Brain microvascular endothelial cell (primary cell): ENCODE data around the gene ASCL5.
A peak's percentile ranks its signal among the peaks of the same experiment; 100 is the strongest.

Source experiments
- DNase-seq: peaks from one replicate; pipeline ENCODE4 v3.0.0-alpha.2; 2020
- H3K27ac ChIP-seq: fragments of 250-450 bp; sonication (Bioruptor Pico); 2 replicates; pipeline ENCODE4 v1.5.1; 2020; ENCODE audit warnings: mild to moderate bottlenecking, moderate library complexity
- H3K27me3 ChIP-seq: fragments of 250-450 bp; sonication (Bioruptor Pico); replicated peaks from 2 replicates; pipeline ENCODE4 v1.5.1; 2020; ENCODE audit warnings: mild to moderate bottlenecking
- H3K36me3 ChIP-seq: fragments of 250-450 bp; sonication (Bioruptor Pico); replicated peaks from 2 replicates; pipeline ENCODE4 v1.5.1; 2020; ENCODE audit warnings: mild to moderate bottlenecking
- H3K4me3 ChIP-seq: 2 replicates; pipeline ENCODE4 v1.5.1; 2011; ENCODE audit warnings: low read depth, mild to moderate bottlenecking, control low read depth, low read length, moderate library complexity
- CTCF ChIP-seq: IDR thresholded peaks from 2 replicates; pipeline ENCODE4 v1.5.1; 2011; ENCODE audit warnings: low read depth, mild to moderate bottlenecking, moderate library complexity, low read length, control low read depth, inconsistent platforms; ENCODE audit errors: missing control alignments
- in situ Hi-C: cut with HindIII; loops from 2 replicates; pipeline ENCODE4 v1.10.0; 2017; ENCODE audit warnings: low sequenced_read_pairs, low pct_ligation_motif_present

ASCL5 gene

GRCh38 chr1:201126832-201127754 is at the start of gene ASCL5:
Gene ASCL5 (minus strand): TSS chr1:201127184. CDS start chr1:201115372, 11,812 bp downstream.
- Histone ChIP-seq H3K36me3 (no peaks in the 10 kb centered on the region), H3K27ac (no peak within 1 kb of the TSS), H3K4me3 (no peak within 1 kb of the TSS), H3K27me3 (peaks cover 20% of the 10 kb centered on the region)
- TF ChIP-seq CTCF, result peak; percentile 39
- peak; percentile 43 for DNase-seq
- in situ Hi-C loops, result no loop called here

GRCh38 chr1:201175820-201176500 is 49.0 kb upstream of the ASCL5 start:
- in situ Hi-C loops, result no loop called here
- H3K4me3 ChIP-seq, result no peak overlapping the region
- no peak for DNase-seq
- H3K27ac ChIP-seq, result no peak overlapping the region
- TF ChIP-seq CTCF, result no peak
- H3K27me3 ChIP-seq, result no peaks in the 10 kb centered on the region
- no peaks in the 10 kb centered on the region for H3K36me3 ChIP-seq

- Histone ChIP-seq H3K36me3 (no peaks in the 10 kb centered on the region), H3K27ac (no peak overlapping the region), H3K4me3 (no peak overlapping the region), H3K27me3 (no peaks in the 10 kb centered on the region)
- DNase-seq, result no peak
- TF ChIP-seq CTCF, result no peak
- in situ Hi-C loops, result no loop called here
Observed at GRCh38 chr1:201173736-201174135, 46.8 kb upstream of the ASCL5 start.

GRCh38 chr1:201172999-201173610 is 46.1 kb upstream of the ASCL5 start:
- no peak for TF ChIP-seq CTCF
- peak; percentile 14 for DNase-seq
- H3K4me3 ChIP-seq, result no peak overlapping the region
- no peaks in the 10 kb centered on the region for H3K36me3 ChIP-seq
- no peak overlapping the region for H3K27ac ChIP-seq
- no peaks in the 10 kb centered on the region for H3K27me3 ChIP-seq
- in situ Hi-C loops, result no loop called here

- H3K4me3 ChIP-seq, result no peak overlapping the region
- no peak for TF ChIP-seq CTCF
- no peak overlapping the region for H3K27ac ChIP-seq
- H3K27me3 ChIP-seq, result no peaks in the 10 kb centered on the region
- in situ Hi-C loops, result no loop called here
- no peak for DNase-seq
- H3K36me3 ChIP-seq, result no peaks in the 10 kb centered on the region
Observed at GRCh38 chr1:201172326-201172725, 45.3 kb upstream of the ASCL5 start.
